NCI-H82 (cell line): ENCODE data around the gene CAPN5.
"Not testable (repeated sequence)": the region's sequence is repeated elsewhere in the genome, so short reads cannot be mapped to it uniquely, and the experiment has no call there.

Source experiments
- DNase-seq: peaks from one replicate; lab custom pipeline; 2025; lab: John Stamatoyannopoulos, UW

The CAPN5 gene

DNA sequence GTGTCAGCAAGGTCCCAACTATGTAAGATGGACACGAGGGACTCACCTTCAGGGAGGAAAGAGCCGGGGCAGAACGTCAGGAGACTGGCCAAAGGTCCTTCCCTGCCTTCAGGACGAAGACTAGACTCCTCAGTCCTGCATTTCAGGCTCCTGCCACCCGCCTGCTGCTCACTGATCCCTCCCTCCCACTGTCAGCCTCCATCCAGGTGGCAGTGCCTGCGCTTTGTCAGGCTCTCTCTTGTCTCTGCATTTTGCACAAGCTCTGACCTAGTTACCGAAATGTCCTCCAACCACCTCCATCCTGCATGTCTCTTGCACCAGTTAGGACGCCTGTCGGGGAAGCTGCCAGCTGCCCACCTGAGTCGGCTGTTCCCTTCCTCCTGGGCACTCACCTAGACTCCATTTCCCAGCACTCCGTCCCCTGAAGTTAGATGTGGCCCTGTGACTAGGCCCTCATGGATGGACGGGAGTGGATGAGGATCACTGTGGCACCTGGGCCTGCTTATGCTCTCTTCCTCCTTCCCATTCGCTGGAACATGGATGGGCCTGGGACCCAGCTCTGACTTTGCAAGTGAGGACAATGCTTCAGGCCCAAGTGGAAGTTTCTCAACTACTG is 24.6 kb upstream of the CAPN5 start:
- no peak for DNase-seq

DNA sequence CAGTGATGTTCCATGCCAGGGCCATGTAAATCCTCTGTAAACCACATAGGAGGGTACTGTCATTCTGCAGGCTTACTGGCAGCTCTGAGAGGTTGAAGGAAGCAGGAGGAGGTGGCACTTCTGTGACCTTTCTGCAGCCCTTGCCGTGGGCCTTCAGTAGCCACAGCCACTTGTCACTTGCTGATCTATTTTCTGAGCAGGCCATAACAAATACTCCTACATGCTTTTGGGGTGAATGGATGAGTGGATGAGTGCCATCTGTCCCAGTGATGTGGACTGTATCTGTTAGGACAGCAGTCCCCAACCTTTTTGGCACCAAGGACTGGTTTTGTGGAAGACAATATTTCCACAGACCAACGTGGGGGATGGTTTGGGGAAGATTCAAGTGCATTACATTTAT is 22.4 kb upstream of the CAPN5 start:
- DNase-seq = no peak

DNA sequence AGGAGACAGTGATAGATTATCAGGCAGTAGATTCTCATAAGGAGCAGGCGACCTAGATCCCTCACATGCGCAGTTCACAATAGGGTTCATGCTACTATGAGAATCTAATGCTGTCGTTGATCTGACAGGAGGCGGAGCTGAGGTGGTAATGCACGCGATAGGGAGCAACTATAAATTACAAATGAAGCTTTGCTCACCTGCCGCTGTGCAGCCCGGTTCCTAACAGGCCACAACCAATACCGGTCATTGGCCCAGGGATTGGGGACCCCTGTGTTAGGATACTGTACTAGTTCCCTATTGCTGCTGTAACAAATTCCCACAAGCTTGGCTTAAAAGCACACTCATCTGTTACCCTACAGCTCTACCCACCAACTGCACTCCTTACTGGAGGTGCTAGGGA is 21.9 kb upstream of the CAPN5 start:
- DNase-seq = no peak

DNA sequence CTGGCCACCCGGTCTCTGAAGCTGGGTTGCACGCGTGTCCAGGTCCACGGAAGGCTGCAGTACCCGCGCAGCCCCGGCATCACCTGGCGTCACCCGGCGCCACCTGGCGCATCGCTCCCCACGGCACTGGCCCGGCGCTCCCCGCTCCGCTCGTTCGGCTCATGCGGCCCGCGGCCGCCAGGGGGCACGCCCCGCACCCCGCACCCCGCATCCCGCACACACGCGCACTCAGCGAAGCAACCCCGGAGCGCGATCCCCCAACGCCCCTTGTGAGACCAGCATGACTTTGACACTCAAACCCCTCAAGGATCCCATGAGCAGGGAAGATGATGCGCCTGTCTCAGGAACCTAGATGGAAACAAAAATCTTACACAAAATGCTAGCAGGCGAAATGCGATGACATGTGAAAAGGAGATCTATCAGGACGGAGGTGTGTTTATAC is 20.7 kb upstream of the CAPN5 start:
- peak; percentile 56 for DNase-seq

DNA sequence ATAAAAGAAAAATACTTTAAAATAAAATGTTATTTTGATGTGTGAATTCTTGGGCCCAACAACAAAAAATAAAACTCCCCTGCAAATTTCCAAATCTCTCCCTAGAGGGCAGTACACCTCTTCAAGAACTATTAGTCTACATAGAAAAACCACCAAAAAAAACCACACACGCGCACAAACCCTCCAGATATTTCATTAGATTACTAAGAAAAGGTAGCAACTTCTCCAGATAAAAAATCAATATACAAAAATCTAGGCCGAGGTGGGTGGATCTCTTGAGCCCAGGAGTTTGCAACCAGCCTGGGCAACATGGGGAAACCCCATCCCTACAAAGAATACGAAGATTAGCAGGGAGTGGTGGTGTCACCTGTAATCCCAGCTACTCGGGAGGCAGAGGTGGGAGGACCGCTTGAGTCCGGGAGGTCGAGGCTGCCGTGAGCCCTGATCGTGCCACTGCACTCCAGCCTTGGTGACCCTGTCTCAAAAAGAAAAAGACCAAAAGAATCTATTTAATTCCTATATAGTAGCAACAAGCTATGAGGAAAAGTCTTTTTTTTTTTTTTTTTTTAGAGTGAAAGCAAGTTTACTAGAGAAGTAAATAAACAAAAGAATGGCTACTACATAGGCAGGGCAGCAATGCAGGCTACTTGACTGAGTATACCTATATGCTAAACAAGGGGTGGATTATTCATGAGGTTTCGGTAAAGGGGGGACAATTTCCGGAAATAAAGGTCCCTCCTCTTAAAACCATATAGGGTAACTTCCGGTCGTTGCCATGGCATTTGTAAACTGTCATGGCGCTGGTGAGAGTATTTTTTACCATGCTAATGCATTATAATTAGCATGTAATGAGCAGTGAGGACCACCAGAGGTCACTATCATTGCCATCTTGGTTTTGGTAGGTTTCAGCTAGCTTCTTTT is 19.5 kb upstream of the CAPN5 start:
- DNase-seq = peak; percentile 91

DNA sequence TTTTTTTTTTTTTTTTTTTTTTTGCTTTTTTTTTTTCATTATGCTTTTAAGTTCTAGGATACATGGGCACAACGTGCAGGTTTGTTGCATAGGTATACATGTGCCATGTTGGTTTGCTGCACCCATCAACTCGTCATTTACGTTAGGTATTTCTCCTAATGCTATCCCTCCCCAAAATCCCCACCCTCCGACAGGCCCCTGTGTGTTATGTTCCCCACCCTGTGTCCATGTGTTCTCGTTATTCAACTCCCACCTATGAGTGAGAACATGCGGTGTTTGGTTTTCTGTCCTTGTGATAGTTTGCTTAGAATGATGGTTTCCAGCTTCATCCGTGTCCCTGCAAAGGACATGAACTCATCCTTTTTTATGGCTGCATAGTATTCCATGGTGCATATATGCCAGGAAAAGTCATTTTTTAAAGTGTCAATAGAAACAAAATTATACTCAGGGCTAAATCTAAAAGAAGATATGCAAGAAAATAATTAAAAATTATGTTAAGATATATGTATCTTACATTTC is 18.8 kb upstream of the CAPN5 start:
- DNase-seq = not testable (repeated sequence)

DNA sequence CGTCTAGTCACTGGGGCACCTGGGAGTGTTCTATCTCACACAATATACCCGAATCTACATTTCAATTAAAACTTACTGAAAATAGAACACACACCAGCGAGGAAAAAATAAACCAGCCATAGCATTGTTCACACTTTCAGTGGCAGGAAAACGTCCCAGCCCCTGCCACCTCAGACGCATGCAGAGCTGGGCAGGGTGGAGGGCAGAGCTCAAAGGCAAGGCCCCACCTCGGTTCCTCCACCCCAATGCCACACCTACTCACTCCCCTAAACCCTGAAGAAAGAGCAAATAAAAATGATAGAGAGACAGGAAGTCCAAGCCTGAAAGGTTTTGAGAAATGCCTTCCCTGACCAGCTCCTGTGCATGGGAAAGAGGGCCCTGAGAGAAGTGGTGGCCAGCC is 17.7 kb upstream of the CAPN5 start:
- DNase-seq = no peak

DNA sequence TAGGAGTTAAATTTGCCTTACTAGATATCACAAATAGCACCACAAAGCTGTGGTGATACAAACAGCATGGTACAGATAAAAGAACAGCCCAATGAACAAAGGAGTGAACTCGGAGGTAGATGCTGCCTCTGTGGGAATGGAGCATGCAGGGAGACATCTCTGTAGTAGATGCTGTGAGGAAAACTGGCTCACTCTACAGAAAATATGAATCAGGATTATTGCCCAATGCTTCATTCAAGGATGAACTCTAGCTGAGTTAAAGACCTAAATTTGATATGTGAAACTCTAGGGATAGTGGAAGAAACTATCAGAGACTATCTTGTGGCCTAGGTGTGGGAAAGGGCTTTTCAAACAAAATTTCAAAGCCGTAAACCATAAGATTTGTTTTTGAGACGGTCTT is 15.3 kb upstream of the CAPN5 start:
- no peak for DNase-seq

DNA sequence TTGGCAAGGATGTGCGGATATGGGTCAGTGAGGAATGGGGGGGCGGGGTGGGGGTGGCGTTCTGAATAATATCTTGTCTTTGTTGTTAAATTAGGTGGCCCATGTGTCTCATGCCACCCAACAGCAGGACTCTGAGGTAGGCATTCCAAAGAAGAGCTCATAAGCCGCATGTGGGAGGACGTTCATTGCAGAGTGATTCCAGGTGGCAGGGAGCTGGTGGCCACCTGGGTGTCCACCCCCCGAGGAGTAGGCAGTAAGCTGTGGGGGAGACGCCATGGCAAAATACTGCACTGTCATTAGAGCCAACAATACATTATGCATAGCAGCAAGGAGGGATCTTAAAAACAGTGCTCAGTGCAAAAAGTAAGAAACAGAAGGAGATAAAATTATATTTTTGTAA is 14.3 kb upstream of the CAPN5 start:
- DNase-seq = no peak

DNA sequence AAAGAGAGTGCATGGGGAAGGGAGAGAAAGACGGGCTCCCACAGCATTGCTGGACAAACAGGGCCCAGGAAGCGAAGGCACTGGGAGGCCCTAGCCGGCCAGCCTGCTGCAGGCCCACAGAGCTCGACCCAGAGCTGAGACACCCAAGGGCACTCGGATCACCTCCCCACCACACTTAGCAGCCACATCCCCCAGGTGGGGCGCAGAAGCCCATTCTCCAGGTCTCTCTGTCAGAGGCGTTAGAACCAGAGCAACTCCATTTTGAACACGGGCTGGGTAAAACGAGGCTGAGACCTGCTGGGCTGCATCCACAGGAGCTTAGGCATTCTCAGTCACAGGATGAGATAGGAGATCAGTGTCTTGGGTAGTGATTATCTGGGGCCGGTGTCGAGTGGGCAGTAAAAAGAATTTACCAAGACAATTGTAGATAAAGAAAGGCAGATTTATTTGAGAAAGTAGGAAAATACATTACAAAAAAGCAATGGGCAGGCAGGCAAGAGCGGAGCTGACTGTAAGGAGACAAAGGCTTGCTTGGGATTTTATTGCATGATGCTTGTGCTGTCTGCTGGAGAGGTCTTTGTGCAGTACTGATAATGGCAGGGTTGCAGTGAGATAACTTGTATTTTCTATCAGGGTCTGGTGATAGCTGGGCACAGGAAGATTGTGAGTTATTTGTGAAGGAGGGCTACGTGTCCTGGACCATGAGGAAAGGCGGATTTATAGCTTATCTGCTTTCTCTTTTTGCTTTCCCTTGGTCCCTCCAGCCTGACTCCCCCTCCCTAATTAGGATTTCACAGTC is 13.4 kb upstream of the CAPN5 start:
- DNase-seq = no peak

DNA sequence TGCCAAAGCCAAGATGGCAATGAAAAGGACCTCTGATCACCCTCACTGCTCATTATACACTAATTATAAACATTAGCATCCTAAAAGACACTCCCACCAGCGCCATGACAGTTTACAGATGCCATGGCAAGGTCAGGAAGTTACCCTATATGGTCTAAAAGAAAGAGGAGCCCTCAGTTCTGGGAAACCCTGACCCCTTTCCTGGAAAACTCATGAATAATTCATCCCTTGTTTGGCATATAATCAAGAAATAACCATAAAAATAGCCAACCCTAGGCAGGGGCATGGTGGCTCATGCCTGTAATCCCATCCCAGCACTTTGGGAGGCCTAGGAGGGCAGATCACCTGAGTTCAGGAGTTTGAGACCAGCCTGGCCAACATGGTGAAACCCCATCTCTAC is 12.7 kb upstream of the CAPN5 start:
- no peak for DNase-seq

DNA sequence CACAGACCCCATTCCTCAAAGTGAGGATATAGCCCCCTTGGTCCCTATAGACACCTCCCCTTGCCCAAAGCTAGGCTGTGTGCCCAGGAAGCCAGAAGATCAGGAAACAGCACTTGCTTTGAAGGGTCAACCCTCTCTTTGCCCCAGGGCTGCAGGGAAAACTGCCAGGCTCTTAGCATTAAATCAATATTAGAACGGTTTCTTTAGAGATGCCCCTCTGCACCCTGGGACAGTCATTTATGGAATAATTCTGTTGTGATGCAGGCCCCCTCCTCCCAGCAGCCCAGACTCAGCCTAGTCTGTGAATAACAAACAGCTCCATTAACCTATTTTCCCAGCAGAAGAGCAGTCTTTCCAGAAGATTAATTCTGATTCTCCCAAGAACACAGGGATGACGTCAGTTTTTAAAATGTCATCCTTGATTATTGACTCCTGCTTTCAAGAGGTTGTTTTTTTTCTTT is 11.6 kb upstream of the CAPN5 start:
- no peak for DNase-seq

DNA sequence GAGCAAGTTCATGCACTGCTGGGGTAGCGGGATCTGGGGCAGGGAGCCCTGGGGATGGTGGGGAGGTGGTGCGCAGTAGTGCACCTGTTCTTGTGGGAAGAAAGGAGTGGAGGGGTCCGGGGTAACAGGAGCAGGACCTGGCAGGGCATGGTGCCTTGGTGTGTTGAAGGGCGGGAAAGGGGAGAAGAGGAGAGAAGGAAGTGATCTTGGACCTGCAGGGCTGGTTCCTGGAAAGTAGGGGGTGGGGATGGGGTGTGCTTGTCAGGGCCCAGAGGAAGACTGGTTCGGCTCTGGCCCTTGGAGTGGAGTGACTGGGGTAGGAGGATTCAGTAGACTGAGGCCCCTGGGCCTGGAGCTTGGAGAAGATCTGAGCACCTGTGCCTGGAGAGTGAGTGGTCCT is 10.9 kb upstream of the CAPN5 start:
- DNase-seq = no peak

DNA sequence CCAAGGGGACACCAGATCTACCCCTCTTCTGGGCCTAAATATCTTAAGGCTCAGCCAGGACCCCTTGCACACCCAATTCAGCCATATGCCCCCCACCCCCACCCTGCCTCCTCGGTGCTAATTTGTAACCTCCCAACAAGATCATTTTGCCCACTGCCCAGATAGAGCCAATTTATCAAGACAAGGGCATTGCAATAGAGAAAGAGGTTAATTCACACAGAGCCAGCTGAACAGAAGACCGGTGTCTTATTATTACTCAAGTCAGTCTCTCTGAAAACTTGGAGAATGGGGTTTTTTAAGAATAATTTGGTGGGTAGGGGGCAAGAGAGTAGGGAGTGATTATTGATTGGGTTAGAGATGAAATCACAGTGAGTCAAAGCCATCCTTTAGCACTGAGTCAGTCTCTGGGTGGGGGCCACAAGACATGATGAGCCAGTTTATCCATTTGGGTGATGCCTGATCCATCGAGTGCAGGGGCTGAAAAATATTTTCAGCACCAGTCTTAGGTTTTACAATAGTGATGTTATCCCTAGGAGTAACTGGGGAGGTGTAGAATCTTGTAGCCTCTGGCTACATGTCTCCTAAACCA is 9.9 kb upstream of the CAPN5 start:
- DNase-seq = no peak

DNA sequence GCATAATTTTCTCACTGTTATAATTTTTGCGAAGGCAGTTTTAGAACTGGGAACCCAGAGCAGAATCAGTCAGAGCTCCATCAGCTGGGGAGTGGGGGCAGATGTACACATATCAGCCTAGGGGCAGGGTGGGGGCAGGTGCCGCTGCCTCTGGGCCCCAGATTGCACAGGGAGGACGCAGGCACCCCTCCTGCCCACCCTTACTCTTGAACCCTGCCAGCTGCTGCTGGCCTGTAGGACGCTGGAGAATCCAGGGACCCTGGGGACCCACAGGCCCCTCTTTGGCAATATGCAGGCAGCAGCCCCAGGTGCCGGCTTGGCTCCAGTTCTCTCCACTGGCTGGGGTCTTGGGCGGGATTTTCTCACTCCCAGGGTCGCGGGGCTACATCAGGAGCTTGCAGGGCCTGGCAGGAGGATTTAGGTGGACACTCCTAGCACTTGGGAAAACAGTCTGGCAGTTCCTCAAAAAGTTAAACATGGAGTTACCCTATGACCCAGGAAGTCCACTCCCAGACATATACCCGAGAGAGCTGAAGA is 8.8 kb upstream of the CAPN5 start:
- no peak for DNase-seq

DNA sequence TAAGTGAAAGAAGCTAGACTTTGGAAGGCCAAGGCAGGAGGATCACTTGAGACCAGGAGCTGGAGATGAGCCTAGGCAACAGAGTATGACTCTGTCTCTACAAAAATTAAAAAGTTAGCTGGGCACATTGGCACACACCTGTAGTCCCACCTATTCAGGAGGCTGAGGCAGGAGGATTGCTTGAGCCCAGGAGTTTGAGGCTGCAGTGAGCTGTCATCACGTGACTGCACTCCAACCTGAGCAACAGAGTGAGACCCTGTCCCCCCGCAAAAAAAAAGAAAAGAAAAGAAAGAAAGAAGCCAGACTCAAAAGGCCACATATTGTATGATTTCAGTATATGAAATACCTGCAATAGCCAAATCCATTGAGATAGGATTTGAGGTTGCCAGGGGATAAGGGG is 7.9 kb upstream of the CAPN5 start:
- DNase-seq = no peak

DNA sequence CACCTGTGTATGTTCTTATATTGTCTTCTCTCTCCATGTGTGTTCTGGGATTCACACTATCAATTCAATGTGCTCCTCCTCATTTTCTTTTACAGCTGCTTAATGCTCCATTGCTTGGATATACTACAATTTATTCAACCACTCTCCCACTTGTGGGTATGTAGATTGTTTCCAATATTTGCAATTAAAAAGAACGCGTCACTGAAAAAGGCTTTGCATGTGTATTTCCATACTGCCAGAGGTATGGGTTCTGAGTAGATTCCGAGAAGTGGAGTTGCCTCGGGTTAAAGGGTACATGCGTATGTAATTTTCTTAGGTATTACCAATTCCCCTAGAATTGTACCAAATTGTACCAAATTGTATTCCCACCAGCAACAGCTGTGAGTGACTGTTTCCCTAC is 7.0 kb upstream of the CAPN5 start:
- DNase-seq = no peak

DNA sequence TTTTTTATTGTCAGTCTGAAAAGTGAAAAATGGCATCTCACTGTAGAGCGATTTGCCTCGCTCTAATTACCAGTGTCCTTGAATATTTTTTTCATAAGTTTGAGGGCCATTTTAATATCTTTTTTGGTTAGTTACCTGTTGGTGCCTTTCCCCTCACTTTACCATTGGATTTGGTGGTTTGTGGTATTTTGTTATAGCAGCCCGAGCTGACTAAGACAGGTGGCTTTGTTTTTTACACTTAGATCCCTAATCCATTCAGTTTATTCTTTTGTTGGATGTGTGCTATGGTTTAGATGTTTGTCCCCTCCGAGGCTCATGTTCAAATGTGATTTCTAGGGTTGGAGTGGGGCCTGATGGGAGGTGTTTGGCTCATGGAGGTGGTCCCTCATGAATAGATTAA is 6.5 kb upstream of the CAPN5 start:
- DNase-seq = no peak

DNA sequence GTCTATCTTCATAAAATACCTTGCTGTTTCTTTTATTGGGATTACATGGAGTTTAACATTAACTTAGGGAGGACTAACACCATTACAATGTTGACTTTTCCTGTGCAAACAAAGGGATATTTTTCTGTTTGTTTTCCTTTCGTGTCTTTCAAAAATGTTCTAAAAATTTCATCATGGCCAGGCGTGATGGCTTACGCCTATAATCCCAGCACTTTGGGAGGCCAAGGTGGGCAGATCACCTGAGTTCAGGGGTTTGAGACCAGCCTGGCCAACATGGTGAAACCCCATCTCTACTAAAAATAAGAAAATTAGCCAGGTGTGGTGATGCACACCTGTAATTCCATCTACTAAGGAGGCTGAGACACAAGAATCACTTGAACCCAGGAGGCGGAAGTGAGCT is 5.5 kb upstream of the CAPN5 start:
- not testable (repeated sequence) for DNase-seq

DNA sequence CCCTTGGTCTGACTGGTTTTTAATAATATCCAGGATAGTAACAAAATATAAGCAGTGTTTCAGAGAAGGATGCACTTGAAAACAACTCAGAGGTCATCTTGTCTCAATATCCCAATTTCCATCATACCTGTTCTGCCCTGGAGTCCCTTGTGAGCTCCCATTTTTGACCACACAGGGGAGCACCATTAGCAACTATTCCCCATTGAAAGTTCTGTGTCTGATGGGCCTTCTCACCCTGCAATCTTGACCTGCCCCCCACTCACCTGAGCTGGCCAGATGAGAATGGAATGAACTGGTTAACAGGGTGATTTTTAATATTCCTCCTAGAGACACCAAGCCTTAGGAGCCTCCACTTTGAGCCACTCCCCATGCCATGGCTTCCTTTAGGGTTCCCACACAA is 3.8 kb upstream of the CAPN5 start:
- no peak for DNase-seq

DNA sequence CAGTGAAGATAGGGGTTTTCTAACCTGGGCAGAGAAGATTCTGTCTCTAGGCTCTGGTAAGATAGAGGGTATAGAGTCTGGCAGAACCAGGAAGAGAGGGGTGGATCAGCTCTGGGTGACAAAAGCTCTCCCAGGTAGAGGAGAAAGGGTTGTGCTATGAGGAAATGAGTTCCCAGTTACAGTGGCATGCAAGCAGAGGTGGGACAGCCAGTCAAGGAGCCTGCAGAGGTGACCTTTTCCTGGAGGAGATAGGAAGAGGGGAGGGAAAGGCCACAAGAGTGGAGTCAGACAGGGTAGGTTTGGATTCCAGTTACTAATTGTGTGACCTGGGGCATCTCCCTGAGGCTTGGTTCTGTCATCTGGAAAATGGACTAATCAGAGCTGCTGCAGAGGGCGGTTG is 3.4 kb upstream of the CAPN5 start:
- DNase-seq = no peak

DNA sequence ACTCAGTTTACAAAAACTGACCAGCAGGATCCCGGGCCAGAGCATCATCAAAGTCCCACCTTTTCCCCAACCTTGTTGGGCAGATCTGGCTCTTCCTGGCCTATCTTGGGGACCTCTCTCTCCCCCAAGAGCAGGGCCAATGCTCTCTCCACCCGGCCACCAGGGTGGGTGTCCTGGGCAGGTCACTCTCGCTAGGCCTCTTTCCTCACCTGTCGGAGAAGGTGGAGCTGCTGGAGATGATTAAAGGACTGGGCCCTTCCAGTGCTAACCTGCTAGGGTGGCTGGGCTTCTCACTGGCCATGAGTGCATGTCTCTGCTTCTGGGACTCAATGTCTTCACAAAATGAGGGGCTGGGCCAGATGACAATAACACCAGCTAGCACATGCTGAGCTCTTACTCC is 2.9 kb upstream of the CAPN5 start:
- no peak for DNase-seq
